Prostate gland (tissue), 2 donors: ENCODE data around the gene CSNK1D.

ENCODE experiments used
- CTCF ChIP-seq, 4 experiments: fragments of 200-600 bp in 2 of 4; fragments of 450-650 bp in 2 of 4; sonication (generic) in 2 of 4; IDR thresholded peaks; 1 replicate in 3 of 4; 2 replicates in 1 of 4; pipeline ENCODE4 v1.5.1; 2016 to 2019; ENCODE audit warnings: antibody characterized with exemption in 4 of 4, mild to moderate bottlenecking in 2 of 4, moderate library complexity in 2 of 4
- POLR2A ChIP-seq: fragments of 450-650 bp; IDR thresholded peaks from one replicate; pipeline ENCODE4 v1.6.1; 2016; ENCODE audit warnings: antibody characterized with exemption, mild to moderate bottlenecking

DNA sequence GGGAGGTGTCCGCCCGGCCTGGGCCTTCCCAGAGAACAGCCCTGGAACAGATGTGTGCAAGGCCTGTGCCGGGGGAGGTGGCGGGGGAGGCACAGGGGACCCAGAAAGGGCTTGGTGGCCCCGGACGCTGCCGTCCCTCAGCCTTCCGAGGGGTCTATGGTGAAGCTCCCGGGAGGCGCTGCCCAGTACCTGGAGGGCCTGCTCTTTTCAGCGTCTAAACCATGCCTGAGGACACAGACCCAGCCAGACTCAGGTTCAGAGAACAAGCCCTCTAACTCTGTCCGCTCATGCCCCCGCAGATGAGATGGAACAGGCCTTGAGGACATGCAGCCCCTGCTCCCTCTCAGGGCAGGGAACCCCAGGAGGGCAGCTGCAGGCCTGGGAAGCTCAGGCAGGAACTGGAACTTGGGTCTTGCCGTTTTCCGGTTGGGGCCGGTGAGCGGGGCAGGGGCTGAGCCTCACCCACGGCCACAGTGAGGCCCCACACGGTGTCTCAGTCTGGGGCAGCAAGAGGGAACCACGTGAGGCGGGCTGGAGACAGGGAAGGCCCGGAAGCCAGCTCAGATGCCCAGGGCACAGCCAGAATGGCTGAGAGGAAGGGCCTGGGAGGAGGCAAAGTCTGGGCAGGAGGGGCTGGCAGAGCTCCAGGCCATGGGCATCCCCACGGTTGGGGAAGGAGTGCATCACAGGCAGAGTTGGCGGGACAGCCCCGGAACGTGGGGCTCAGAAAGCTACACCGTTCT, 32.1 kb downstream of the CSNK1D start:
- no peak for TF ChIP-seq CTCF (IDR thresholded peaks at IDR 0.05)
- no peak for TF ChIP-seq POLR2A
